HG03064 (cell line): ENCODE data around the gene CNTF.

ENCODE experiments used
- ATAC-seq: cut with Tn5 transposase; IDR thresholded peaks from one replicate; pipeline ENCODE4 v1.9.1; 2021; ENCODE audit warnings: low read depth; ENCODE audit not compliant: unreplicated experiment

Gene CNTF

DNA sequence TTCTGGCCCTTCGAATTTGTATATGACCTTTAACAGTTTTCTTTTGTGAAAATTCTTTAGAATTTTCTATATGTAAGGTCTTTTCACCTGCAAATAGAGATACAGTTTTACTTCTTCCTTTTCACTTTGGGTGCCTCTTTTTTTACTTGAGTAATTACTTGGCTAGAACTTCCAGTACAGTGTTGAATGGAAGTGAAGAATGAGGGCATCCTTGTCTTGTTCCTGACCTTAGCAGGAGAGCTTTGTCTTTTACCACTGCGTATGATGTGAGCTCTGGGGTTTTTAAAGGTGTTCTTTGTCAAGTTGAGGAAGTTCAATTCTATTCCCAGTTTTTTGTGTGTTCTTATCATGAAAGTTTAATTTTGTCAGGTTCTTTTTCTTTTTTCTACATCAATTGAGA, 22.0 kb upstream of the CNTF start:
- no peak for ATAC-seq

DNA sequence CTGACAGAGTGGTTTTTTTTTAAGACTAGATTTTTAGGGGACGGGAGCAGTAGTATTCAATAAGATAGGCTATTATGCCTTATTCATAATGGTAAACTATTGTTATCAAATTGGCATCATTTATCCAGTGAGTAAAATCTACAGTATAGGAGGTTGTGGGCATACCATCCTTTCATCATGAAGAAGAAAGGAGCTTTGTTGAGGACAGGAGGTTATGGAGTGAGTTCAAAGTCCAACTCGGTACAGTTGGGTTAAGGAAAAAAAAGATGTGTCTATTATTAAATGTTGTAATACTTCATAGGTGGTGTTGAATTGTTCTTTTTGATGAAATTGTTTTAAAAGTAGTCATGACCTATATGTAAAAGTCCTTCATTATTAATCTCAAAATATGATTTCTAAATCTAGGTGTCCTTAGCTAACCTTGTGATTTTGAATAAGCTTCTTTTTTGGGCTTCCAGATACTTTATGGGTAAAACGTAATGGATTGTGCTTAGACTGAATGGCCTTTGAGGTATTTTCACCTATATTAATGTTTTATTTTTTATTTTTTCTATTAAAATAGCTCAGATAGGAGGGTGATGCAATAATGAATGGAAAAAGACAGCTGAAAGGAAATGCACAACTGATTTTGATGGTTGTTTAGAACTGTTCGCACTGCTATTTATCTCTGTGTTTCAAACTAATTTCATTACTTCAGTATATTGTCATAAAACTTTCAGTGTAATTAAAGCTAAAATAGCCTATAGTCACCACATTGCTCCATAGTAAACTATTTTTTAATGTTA, 15.3 kb upstream of the CNTF start:
- no peak for ATAC-seq

DNA sequence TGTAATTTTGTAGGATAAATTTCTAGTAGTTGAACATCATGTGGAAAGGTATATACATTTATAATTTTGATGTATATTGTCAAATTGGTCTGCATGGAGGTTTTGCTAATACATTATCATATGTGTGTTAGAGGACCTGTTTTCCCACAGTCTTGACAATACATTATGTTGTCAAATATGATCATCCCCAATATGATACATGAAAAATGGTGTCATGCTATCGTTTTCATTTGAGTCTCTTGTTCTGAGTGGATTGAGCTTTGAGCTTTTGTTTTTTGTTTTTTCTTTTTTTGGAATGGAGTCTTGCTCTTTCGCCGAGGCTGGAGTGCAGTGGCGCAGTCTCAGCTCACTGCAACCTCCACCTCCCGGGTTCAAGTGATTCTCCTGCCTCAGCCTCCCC, 14.1 kb upstream of the CNTF start:
- no peak for ATAC-seq

DNA sequence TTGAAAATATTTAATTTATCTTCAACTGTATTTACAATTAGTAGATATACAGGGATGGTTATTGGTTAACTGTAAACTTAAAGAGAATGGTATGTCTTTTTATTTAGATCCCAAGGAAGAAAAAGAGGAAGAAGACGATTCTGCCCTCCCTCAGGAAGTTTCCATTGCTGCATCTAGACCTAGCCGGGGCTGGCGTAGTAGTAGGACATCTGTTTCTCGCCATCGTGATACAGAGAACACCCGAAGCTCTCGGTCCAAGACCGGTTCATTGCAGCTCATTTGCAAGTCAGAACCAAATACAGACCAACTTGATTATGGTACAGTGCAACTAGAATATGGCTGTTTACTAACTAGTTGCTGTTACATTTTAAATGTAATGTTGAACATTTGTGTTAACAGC, 12.7 kb upstream of the CNTF start:
- no peak for ATAC-seq

DNA sequence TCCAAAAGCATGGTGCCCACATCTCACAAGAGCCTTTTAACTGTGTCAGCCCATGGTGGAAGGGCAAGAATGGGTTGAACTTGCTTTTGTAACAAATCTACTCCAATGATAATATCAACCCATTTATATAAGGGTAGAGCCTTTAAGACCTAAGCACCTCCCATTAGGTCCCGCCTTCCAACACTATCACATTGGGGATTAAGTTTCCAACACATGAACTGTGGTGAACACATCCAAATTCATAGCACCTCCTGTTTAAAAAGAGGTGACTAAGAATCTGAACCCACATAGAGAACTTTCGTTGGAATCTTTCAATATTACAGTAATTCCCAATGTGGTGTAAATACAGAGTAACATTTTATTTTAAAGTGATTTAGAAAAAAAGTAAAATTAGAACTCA, 9.2 kb upstream of the CNTF start:
- ATAC-seq: no peak

DNA sequence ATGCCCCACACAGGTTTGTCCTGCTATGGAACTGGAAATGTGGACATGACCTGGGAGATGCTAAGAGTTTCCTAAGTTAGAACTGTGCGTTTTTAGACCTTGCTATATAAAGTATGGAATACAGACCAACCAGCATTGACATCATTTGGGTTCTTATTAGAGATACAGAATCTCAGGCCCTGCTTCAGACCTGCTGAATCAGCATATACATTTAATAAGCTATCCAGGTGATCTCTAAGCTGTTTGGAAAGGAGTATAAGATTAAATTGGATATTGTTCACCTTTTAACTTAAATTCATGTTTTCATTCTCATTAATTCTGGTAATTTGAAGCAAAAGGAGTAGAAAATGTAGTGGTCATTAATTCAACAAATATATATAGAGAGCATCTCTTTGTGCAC, 6.9 kb upstream of the CNTF start:
- ATAC-seq: no peak

DNA sequence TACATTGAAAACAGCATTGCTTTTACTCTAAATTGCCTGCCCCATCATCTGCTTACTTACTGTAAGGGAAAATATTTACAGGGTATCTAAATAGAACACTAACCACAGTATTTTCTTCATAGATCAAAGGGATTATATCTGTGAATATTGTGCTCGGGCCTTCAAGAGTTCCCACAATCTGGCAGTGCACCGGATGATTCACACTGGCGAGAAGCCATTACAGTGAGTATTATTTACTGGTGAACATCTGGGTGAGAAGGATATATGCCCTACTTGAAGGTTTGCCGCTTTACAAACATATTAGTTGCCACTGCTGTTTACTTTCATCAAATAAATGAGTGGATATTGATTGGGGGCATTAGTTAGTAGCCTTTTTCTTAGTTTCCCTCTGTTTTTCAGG, 5.9 kb upstream of the CNTF start:
- no peak for ATAC-seq

DNA sequence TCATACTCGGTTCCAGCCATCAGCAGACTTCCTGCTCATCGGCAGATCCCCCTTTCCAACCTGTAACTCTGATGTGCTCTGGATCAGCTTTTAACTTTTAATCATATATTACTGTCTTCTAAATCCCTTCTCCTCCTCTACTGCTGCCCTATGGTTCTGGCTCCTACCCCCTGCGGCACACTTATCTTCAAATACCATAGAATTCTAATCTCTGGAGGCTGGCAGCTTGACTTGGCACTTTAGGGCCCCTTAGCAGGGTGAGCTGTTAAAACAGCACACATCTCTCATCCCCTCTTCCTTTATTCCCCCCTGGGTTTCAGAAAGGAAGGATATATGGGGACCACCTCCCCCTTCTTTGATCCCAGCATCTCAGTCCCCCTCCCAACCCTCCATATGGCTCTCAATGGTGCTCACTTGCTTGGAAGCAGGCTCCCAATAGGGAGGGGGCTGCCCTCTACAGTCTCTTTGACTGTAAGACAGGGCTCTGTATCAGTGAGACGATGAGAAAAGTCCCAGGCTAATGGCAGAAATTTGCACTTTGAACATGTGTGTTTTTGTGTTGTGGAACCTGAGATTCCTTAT, 4.4 kb upstream of the CNTF start:
- ATAC-seq: no peak

DNA sequence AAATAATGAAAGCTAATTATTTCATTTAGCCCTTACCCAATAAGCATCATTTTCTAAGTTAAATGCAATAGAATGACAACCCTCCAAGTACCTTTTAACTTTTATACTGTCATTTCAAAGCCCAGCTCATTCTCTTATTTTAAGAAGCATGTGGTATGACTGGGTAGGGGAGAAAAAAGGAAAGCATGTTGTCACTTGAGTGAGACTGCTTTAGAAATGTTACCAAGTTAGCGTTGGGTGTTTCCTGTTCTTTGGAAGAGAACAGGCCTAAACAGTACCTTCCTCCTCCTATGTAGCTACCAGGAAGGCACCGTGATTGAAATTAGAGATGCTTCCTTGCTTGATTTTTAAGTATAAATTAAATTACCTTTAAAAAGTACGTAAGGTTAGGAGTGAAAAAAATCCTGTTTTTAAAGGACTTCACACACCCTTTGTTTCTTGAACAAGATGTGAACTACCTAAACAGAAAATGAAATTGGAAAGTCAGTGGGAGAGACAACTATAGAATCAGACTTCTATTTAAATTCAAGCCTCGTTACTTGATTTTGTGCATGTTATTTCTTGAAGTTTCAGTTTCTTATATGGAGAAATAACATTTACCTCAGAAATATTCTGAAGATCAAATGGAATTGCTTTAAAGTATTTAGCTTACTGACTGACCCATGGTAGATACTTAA, 741 bp upstream of the CNTF start:
- ATAC-seq: no peak

DNA sequence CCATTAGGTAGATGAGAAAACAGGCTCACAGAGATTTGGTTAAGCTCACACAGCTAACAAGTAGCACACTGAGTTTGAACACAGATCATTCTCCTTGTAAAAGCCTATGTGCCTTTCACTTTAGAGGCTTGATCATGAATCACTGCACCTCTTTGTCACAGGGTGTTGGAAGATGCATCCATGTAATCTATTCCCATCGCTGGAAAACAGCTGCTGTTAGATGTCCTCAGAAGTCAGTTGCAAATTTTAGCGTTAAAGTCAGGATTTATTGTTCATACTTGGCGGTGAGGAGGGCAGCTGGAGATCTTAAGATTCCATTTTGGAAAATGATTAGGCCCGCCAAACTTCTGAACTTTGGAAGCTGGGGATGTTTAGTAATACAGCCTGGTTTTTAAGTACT, 2.6 kb downstream of the CNTF start:
- no peak for ATAC-seq

DNA sequence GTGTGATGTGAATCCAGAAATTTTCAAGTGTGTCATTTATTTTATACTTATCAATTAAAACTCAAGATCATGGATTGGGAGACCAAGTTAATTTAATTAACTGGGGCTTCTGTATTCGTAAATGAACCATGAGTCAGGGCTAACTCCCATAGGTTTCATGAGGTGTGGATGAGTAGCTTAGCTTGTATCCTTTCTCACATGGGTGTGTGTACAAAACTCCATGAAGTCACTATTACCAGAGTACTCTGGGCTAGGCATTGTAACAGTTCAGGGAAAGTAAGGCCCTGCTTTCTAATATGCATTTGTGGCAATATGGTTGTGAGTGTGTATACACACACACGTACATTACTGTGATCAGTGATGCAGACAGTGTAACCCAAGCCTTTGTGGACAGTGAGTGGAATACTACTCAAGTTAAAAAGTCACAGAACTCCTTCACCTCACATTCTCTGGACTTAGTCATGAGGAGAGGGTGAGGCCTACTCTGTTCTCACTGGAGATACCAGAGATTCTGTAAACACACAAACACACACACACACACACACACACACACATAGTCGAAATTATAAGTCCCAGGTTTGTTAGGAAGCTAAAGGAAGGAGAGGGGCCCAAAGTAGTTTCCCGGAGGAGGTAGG, 3.5 kb downstream of the CNTF start:
- no peak for ATAC-seq

DNA sequence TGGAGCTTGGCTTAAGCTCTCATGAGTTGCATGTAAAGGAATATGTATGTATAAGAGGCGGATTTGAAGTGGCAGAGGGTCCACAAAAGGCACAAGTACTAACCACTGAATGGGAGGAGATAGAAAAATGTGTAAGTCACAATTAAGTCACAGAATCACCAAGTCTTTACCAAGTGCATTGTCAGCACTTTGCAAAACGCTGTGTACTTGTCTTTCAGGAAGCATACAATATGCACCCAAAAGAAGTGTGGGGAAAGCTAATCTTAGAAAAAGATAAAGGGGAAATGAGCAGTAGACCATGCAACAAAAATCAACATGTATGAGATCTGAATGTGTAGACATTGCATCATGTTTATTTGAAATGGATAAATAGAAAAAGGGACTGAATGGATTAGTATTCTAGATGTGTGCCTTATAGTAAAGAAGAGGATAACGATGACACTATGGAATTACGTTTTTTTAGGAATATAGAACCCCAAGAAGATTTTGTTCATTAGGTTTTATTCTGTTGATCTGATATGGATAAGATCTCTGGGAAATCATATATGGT, 4.5 kb downstream of the CNTF start:
- no peak for ATAC-seq

DNA sequence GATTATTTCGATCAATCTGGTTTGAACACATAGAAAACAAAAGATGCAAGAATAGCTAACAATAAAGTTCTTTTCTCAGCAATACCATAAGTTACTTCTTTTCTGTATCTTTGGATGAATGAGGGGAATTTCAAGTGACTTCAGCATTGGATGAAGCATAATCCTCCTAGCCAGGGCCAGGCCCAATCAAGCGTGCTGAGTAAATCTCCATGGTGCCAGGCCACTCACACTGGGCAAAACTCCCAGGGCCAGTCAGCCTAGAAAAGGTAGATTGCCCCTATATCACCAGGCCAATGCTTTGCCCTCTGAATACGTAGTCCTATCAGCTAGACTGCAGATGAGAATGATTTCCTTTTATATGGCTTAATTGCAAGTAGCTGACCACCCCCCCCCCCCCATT, 6.0 kb downstream of the CNTF start:
- ATAC-seq: no peak

DNA sequence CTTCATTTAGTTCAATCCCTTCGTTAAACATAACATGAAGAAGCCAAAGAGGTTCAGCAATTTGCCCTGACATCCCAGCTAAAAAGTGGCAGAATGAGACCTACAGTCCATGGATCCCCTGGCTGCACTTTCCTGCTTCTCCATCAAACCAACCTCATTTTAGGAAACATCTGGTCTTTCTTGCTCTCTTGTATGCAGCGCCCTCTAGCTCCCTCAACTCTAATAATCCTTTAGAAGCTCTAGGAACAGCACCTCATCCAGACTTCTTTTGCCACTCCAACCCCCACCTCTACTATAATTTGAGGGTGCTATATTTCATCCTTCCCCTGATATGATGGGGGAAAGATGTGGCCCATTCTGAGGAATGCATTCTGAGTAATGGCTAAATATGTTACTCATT, 7.4 kb downstream of the CNTF start:
- no peak for ATAC-seq

DNA sequence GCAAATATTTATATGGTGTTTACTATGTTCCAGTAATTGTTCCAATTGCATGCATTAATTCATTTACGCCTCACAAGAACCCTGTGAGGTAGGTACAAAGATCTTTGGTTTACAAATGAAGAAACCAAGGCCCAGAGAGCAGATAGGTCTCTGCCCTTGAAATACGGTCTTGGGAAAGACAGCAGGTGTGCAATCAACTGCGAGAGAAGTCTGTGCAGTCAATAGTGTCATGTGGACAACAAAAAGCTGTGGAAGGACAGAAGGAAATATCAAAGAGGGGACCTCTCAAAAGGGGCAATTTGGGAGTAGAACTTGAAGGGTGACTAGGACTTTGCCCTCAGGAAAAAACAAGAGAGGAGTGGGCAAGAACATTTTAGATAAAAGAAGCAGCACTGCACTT, 8.9 kb downstream of the CNTF start:
- no peak for ATAC-seq

DNA sequence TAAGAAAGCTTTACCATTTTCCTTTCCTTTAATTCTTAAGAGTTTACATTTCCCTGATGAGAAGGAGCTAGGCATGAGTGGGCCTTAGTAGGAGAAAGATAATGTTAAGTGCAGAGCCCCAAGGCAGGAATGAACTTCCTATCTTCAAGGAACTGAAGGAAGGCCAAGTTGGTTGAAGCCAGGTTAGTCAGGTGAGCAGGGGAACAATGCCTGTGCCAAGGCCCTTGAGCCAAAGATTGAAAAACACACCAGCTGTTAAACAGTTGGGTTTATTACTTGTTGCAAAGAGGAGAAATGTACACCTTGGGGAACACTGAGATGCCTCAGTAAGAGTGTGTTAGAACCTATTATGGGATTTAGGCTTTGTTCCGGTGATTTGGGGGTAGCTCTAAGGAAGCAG, 10.0 kb downstream of the CNTF start:
- no peak for ATAC-seq

DNA sequence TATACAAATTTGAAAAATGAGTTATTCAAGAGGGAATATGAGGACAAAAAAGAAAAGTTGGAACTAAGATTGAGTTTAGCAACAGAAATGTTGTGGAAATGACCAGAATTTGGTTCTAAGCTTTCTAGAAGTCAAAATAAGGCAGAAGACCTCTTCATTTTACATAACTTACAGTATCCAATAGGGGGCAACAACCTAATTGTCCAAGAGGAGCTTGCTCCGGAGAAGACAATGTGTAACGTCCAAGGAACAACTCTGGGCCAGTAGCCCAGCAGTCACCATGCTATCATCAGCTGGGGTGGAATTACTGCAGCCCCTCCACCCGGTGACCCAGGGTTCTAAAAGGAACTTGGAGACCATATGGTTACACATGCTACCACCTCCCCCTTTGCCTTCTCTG, 14.1 kb downstream of the CNTF start:
- no peak for ATAC-seq

DNA sequence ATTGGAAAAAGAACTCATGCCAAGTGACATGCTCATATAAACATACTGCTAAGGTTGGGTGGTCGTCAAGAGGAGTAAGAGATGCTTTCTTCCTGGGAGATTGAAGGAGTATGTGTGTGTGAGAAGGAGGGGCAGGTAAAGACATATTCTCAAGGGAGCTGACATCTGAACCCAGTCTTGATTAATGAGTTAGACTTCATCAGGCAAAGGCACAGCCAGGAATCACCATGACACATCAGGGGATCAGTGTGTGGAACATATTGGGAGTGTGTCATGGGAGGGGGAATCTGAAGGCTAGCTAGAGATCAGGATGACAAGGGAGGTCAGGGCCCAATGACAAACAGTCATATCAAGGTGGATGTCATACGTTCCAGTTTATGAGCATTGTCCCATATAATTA, 14.9 kb downstream of the CNTF start:
- no peak for ATAC-seq

DNA sequence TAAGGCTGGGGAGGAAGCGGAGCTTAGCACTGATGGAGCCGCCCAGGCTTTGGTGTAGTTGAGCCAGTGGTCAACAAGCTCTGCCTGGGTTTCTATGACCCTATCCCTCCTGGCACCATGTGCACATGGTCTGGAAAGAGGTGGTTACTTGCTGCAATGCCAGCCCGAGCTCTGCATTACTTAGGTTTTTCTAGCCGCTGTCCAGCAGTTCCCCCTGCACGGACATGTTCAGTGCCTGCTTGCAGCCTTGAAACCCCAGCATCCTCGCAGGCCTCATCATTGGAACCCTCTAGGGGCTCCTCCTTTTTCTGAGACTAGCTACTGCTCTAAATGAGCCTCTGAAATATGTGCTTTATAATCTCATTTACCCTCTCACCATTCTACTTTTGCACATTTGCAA, 16.6 kb downstream of the CNTF start:
- ATAC-seq: no peak

DNA sequence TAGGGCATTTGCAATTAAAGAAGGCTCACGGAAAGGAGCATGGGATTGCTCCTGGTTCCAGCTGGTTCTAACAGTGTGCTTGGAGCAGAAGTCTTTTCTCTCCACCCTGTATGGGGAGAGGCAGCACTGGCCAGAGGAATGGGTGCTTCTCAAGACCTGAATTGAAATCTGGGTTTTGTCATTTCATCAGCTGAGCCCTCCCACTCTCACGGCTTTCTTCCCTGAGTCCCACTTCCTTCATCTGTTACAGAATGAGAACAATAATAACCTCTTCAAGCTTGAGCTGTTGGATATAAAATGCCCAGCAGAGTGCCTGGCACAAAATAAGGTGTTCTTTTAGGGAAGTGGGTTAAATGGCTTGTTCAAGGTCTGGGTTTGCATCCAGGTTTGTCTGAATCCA, 17.2 kb downstream of the CNTF start:
- no peak for ATAC-seq

DNA sequence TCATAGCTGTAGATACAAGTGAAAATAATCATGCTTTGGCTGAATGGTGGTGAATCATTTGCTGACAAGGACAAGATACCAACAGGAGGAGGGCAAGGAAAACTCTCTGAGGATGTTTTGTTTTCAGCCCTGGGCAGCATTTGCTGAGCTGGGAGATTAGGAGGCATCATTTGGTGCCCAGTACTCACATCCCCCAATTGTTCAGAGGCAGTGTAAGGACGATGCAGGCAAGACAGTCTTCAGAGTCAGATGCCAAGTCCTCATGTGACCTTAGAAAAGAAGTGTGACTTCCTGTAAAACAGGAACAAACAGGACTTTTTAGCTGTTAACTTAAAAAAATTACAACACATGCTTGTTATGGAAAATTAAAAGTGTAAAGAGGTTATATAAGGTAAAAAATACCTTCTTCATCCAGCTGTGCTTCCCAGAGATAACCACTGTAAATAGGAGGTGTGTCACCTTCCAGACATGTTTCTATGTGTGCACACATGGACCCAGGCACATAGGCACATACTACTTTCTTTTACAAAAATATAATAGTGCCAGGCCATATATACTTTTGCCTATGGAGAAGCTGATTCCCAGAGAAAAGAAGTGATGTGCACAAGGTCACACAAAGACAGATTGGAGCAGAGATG, 18.0 kb downstream of the CNTF start:
- ATAC-seq: no peak
